IMR-90 (cell line): Measurements from ENCODE around the gene SAMHD1. TPM values are rescaled to one million over a fixed set of nuclear protein-coding genes. Genes with fewer than 3 reads are reported as not detected.
"Not testable (repeated sequence)": the region's sequence is repeated elsewhere in the genome, so short reads cannot be mapped to it uniquely, and the experiment has no call there.

Experiments
- ATAC-seq: fragments of 200-7000 bp; cut with Tn5 transposase; 2 replicates; pipeline ENCODE4 v1.9.1; 2020; ENCODE audit warnings: low read depth, mild to moderate bottlenecking, moderate library complexity
- BruUV-seq: library from RNA; stranded (reverse); fragments of 400-500 nt; replicated peaks from 2 replicates; lab custom pipeline; 2021; lab: Mats Ljungman, UMichigan
- CTCF ChIA-PET: fragments of 300-600 bp; formaldehyde crosslinking; extraction: SDS; loops from one replicate; lab custom pipeline; 2021; ENCODE audit warnings: antibody characterized with exemption; lab: Yijun Ruan, JAX
- POLR2A ChIA-PET: fragments of 300-600 bp; sonication (Branson Sonifier 250); formaldehyde crosslinking; loops from one replicate; lab custom pipeline; 2022; ENCODE audit warnings: antibody characterized with exemption; ENCODE audit not compliant: unreplicated experiment; lab: Charles Lee
- DNase-seq: peaks from one replicate; pipeline ENCODE4 v3.0.0; 2013
- H2AFZ ChIP-seq: replicated peaks from 2 replicates; pipeline ENCODE3; 2013; ENCODE audit warnings: low read length, mild to moderate bottlenecking; ENCODE audit not compliant: poor library complexity
- H2AK5ac ChIP-seq: 2 replicates; pipeline ENCODE4 v1.6.1; 2013; ENCODE audit warnings: low read depth, low read length, inconsistent platforms
- H2AK9ac ChIP-seq: replicated peaks from 2 replicates; pipeline ENCODE3; 2013; ENCODE audit warnings: mild to moderate bottlenecking, low read depth, low read length, moderate library complexity; ENCODE audit not compliant: poor library complexity
- H2BK120ac ChIP-seq: 2 replicates; pipeline ENCODE4 v1.6.1; 2013; ENCODE audit warnings: low read depth, low read length, inconsistent platforms
- H2BK15ac ChIP-seq: 3 replicates; pipeline ENCODE4 v1.6.1; 2013; ENCODE audit warnings: low read depth, low read length, inconsistent platforms
- H2BK20ac ChIP-seq: 2 replicates; pipeline ENCODE4 v1.6.1; 2013; ENCODE audit warnings: low read depth, mild to moderate bottlenecking, inconsistent platforms, low read length, moderate library complexity
- H2BK5ac ChIP-seq: 2 replicates; pipeline ENCODE4 v1.6.1; 2013; ENCODE audit warnings: mild to moderate bottlenecking, low read depth, low read length, inconsistent platforms; ENCODE audit not compliant: poor library complexity, severe bottlenecking
- H3K14ac ChIP-seq: replicated peaks from 2 replicates; pipeline ENCODE4 v1.6.1; 2013; ENCODE audit warnings: low read depth, low read length, inconsistent platforms
- H3K18ac ChIP-seq: 2 replicates; pipeline ENCODE4 v1.6.1; 2013; ENCODE audit warnings: low read depth, low read length, control low read depth
- H3K23ac ChIP-seq: 2 replicates; pipeline ENCODE4 v1.6.1; 2013; ENCODE audit warnings: low read depth, low read length, inconsistent platforms
- H3K27ac ChIP-seq: 2 replicates; pipeline ENCODE4 v1.5.1; 2013; ENCODE audit warnings: mild to moderate bottlenecking, control low read depth, low read length; ENCODE audit not compliant: insufficient read depth
- H3K27me3 ChIP-seq: 2 replicates; pipeline ENCODE4 v1.6.1; 2013; ENCODE audit warnings: low read length; ENCODE audit not compliant: control insufficient read depth, insufficient read depth
- H3K36me3 ChIP-seq: 2 replicates; pipeline ENCODE4 v1.6.1; 2013; ENCODE audit warnings: low read length, mixed read lengths; ENCODE audit not compliant: control insufficient read depth, insufficient read depth
- H3K4ac ChIP-seq: 2 replicates; pipeline ENCODE4 v1.6.1; 2013; ENCODE audit warnings: low read depth, low read length, inconsistent platforms
- H3K4me1 ChIP-seq: 2 replicates; pipeline ENCODE4 v1.6.1; 2013; ENCODE audit warnings: low read length, mixed read lengths; ENCODE audit not compliant: control insufficient read depth, insufficient read depth
- H3K4me2 ChIP-seq: 2 replicates; pipeline ENCODE4 v1.6.1; 2013; ENCODE audit warnings: low read depth, mild to moderate bottlenecking, control low read depth, low read length, moderate library complexity
- H3K4me3 ChIP-seq: 2 replicates; pipeline ENCODE4 v1.5.1; 2013; ENCODE audit warnings: low read depth, mild to moderate bottlenecking, control low read depth, low read length, moderate library complexity; ENCODE audit not compliant: insufficient read depth
- H3K56ac ChIP-seq: 2 replicates; pipeline ENCODE4 v1.6.1; 2013; ENCODE audit warnings: low read length, inconsistent platforms; ENCODE audit not compliant: insufficient read depth; ENCODE audit errors: extremely low read depth
- H3K79me1 ChIP-seq, 2 experiments: 2 replicates each; pipeline ENCODE4 v1.6.1; 2013; ENCODE audit warnings: low read length in 2 of 2, inconsistent platforms in 1 of 2, low read depth in 1 of 2
- H3K9ac ChIP-seq: 2 replicates; pipeline ENCODE4 v1.6.1; 2013; ENCODE audit warnings: low read depth, low read length, control low read depth
- H3K9me1 ChIP-seq: 2 replicates; pipeline ENCODE4 v1.6.1; 2013; ENCODE audit warnings: low read length, inconsistent platforms; ENCODE audit not compliant: insufficient read depth
- H3K9me3 ChIP-seq: 2 replicates; pipeline ENCODE4 v1.6.1; 2013; ENCODE audit warnings: low read length; ENCODE audit not compliant: control insufficient read depth, insufficient read depth
- H4K20me1 ChIP-seq: 2 replicates; pipeline ENCODE4 v1.6.1; 2013; ENCODE audit warnings: low read length, inconsistent platforms; ENCODE audit not compliant: insufficient read depth
- H4K5ac ChIP-seq: 2 replicates; pipeline ENCODE4 v1.6.1; 2013; ENCODE audit warnings: mild to moderate bottlenecking, low read depth, low read length, control low read depth
- H4K8ac ChIP-seq, 2 experiments: 2 replicates each; pipeline ENCODE4 v1.6.1; 2013; ENCODE audit warnings: low read depth in 2 of 2, low read length in 2 of 2, control low read depth in 1 of 2, inconsistent platforms in 1 of 2
- H4K91ac ChIP-seq: 2 replicates; pipeline ENCODE4 v1.6.1; 2013; ENCODE audit warnings: low read depth, low read length, inconsistent platforms; ENCODE audit not compliant: insufficient read depth
- CHD1 ChIP-seq: IDR thresholded peaks from 2 replicates; pipeline ENCODE4 v1.6.1; 2012; ENCODE audit warnings: low read depth, low read length, improper control_type of control experiment
- MXI1 ChIP-seq: IDR thresholded peaks from 2 replicates; pipeline ENCODE4 v1.6.1; 2012; ENCODE audit warnings: low read depth, mild to moderate bottlenecking, low read length, moderate library complexity, borderline replicate concordance
- RAD21 ChIP-seq: IDR thresholded peaks from 2 replicates; pipeline ENCODE4 v1.6.1; 2012; ENCODE audit warnings: low read length, improper control_type of control experiment
- WGBS, 2 experiments: methylation state at CpG; one replicate each; pipeline versions ENCODE4 v1.1.5 to v1.1.7; 2013; ENCODE audit warnings: missing lambda C conversion rate in 2 of 2; ENCODE audit not compliant: insufficient read length in 1 of 2; ENCODE audit errors: extremely low coverage in 2 of 2; 5-methylcytosine and 5-hydroxymethylcytosine counted together
- dilution Hi-C: fragments of 300-500 bp; cut with HindIII; formaldehyde crosslinking; loops from one replicate; pipeline ENCODE4 v1.14.3; 2018; ENCODE audit warnings: low sequenced_read_pairs; ENCODE audit not compliant: unreplicated experiment
- in situ Hi-C: fragments of 300-500 bp; cut with MboI; formaldehyde crosslinking; loops from 3 replicates; pipeline ENCODE4 v1.14.3; 2019; ENCODE audit warnings: low sequenced_read_pairs, inconsistent platforms, mixed read lengths
- intact Hi-C: fragments of 100-400 bp; cut with micrococcal nuclease; formaldehyde crosslinking; loops from 2 replicates; pipeline ENCODE4 v1.10.0; 2022
- polyA plus RNA-seq, 3 experiments: library from polyadenylated mRNA; depleted of rRNA; stranded (reverse); fragments of >200 nt; gene quantifications; 2 replicates each; pipeline ENCODE4 v1.2.3, GENCODE V29; 2012; ENCODE audit warnings: low replicate concordance in 1 of 3
- total RNA-seq: library from RNA; depleted of rRNA; stranded (reverse); fragments of >200 nt; gene quantifications from 2 replicates; pipeline ENCODE4 v1.2.3, GENCODE V29; 2012

Gene SAMHD1
- total and polyA plus RNA-seq, 2 of the 4 experiments (the other 2 are of a cell fraction) = 6.3 to 14.9 TPM

DNA sequence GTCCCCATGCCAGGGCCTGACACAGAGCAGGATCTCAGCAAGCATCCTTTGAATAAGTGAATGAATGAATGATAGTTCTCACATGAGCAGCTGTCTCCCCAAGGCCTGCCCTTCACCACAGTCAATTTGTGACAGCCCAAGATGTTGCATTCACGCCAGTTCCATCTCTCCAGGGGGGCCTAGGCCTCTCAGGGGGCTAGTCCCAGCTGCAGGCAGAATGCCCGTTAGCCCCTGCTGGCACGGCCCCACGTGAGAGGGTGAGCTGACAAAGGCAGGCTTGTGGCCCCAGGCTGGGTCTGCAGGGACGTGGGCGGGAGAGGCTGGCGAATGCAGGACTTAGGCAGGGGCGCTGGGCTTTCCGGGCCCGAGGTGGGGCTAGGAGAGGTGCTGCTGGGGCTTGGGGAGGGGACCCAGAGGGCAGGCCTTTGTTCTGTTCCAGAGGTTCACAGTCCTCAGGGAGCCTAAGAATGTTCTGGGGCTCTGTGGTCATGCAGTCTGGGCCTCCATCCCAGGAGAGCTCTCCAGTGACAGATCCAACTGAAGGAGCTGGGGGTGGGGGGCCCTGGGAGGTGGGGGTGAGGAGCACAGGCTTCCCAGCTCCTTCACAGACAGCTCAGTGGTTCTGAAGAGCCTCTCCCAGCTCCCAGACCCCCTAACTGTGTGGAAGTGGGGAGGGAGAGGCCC is 106.1 kb downstream of the SAMHD1 start:
- POLR2A ChIA-PET = interaction anchor here (0.6 kb wide), 1 partner anchor 99 kb away, joined by 4 read pairs; the partner anchor contains the start of gene NDRG3
- H4K8ac ChIP-seq = peak overlapping the region in 1 of 2 experiments; percentile 35; a peak in 2 of 4 replicates
- H3K4ac ChIP-seq = peak overlapping the region; percentile 56
- peak overlapping the region; percentile 45 for H3K27ac ChIP-seq
- H3K18ac ChIP-seq = no peak overlapping the region
- H2BK15ac ChIP-seq = no peak overlapping the region
- CTCF ChIA-PET = no interaction called here
- H3K4me3 ChIP-seq = no peak overlapping the region
- dilution Hi-C loops (no loop called here), in situ Hi-C loops (no loop called here), intact Hi-C loops (no loop called here)
- no peak for ATAC-seq
- H2BK5ac ChIP-seq = peak overlapping the region; percentile 78
- TF ChIP-seq CHD1 = no peak
- TF ChIP-seq RAD21 = no peak
- TF ChIP-seq MXI1 = no peak
- peak overlapping the region; percentile 37; the same call in 1 of the 2 replicates for H3K14ac ChIP-seq
- H4K5ac ChIP-seq = no peak overlapping the region
- 0 out of 2 replicates have a peak, but pooled peaks cover 2% of the 10 kb centered on the region for H3K36me3 ChIP-seq
- no peaks in the 10 kb centered on the region for H3K27me3 ChIP-seq
- no TSS peak for BruUV-seq
- no CpG with 5 or more reads among the region's 10 CpGs for WGBS, 2 experiments
- peaks cover 16% of the 10 kb centered on the region; the same call in 1 of the 2 replicates for H4K20me1 ChIP-seq
- H3K4me2 ChIP-seq = no peak overlapping the region
- H3K9me3 ChIP-seq = no peaks in the 10 kb centered on the region
- no peak for DNase-seq
- no peak overlapping the region; the same call in 1 of the 2 replicates for H3K9ac ChIP-seq
- peak overlapping the region; percentile 33 for H2AK9ac ChIP-seq
- H3K79me1 ChIP-seq = peaks cover 24 to 84% of the 10 kb centered on the region in 2 experiments
- H3K56ac ChIP-seq = no peak overlapping the region; the same call in 1 of the 2 replicates
- H3K4me1 ChIP-seq = peaks cover 36% of the 10 kb centered on the region
- H2BK120ac ChIP-seq = peak overlapping the region; percentile 20; the same call in 1 of the 2 replicates
- peaks cover 23% of the 10 kb centered on the region for H3K9me1 ChIP-seq
- no peak overlapping the region for H2BK20ac ChIP-seq
- no peak overlapping the region for H2AFZ ChIP-seq
- peak overlapping the region; percentile 31; the same call in 1 of the 2 replicates for H3K23ac ChIP-seq
- peak overlapping the region; percentile 61; the same call in 1 of the 2 replicates for H2AK5ac ChIP-seq
- no peak overlapping the region; the same call in 1 of the 2 replicates for H4K91ac ChIP-seq

DNA sequence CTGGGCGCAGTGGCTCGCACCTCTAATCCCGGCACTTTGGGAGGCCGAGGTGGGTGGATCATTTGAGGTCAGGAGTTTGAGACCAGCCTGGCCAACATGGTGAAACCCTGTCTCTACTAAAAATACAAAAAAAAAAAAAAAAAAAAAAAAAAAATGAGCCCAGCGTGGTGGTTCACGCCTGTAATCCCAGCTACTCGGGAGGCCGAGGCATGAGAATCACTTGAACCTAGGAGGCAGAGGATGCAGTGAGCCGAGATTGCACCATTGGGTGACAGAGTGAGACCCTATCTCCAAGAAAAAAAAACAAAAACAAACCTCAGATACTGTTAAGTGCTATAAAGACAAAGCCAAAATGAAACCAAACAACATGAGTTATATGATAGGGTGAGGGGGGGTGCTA is 110.5 kb downstream of the SAMHD1 start:
- H2AK5ac ChIP-seq = peak overlapping the region; percentile 78; the same call in 1 of the 2 replicates
- BruUV-seq, H4K91ac ChIP-seq, DNase-seq, H2BK5ac ChIP-seq, H3K23ac ChIP-seq, H3K4me3 ChIP-seq, in situ Hi-C loops, H3K9ac ChIP-seq, H2BK15ac ChIP-seq, H4K20me1 ChIP-seq, H3K4me2 ChIP-seq, H4K5ac ChIP-seq, H3K27me3 ChIP-seq, H3K18ac ChIP-seq, dilution Hi-C loops, H3K9me3 ChIP-seq, H2AFZ ChIP-seq, H3K27ac ChIP-seq, intact Hi-C loops, H3K56ac ChIP-seq, H2BK20ac ChIP-seq, ATAC-seq, H2BK120ac ChIP-seq, H2AK9ac ChIP-seq: not testable (repeated sequence)
- H3K79me1 ChIP-seq = peaks cover 7 to 81% of the 10 kb centered on the region in 2 experiments; a peak in 3 of 4 replicates
- H3K36me3 ChIP-seq = peaks cover 10% of the 10 kb centered on the region
- H3K9me1 ChIP-seq = peaks cover 15% of the 10 kb centered on the region
- CTCF ChIA-PET = interaction anchor here (0.7 to 1.0 kb wide), 2 partner anchors 67 to 200 kb away, joined by 3 to 4 read pairs; partner anchors contain the start of gene DSN1
- peak overlapping the region; percentile 31; the same call in 1 of the 2 replicates for H3K14ac ChIP-seq
- POLR2A ChIA-PET = interaction anchor here (0.6 kb wide), 1 partner anchor 78 kb away, joined by 3 read pairs; no protein-coding TSS in a partner anchor
- no CpG with 5 or more reads among the region's 9 CpGs for WGBS, 2 experiments
- peak overlapping the region in 1 of 2 experiments; percentile 41; a peak in 1 of 4 replicates for H4K8ac ChIP-seq
- peaks cover 20% of the 10 kb centered on the region for H3K4me1 ChIP-seq
- peak overlapping the region; percentile 36; the same call in 1 of the 2 replicates for H3K4ac ChIP-seq
